Glomerular visceral epithelial cell (primary cell): ENCODE results near the gene COX7C.

ENCODE experiments used
- DNase-seq: peaks from one replicate; pipeline ENCODE4 v3.0.0-alpha.2; 2016; ENCODE audit errors: extremely low spot score

Gene COX7C

GRCh38 chr5:86664173-86664572 lies 46.4 kb downstream of the COX7C start:
- no peak for DNase-seq

- no peak for DNase-seq
Observed at GRCh38 chr5:86665984-86666760, 48.4 kb downstream of the COX7C start.

- DNase-seq = no peak
Observed at GRCh38 chr5:86666981-86667380, 49.2 kb downstream of the COX7C start.
